ENCODE results near the gene FAF1. TPM values are rescaled to one million over a fixed set of nuclear protein-coding genes. Genes with fewer than 3 reads are reported as not detected.
A peak's percentile ranks its signal among the peaks of the same experiment; 100 is the strongest.

FAF1 gene
- total RNA-seq, 2 donors from 2014 or later, result 25.5 to 68.6 TPM

DNA sequence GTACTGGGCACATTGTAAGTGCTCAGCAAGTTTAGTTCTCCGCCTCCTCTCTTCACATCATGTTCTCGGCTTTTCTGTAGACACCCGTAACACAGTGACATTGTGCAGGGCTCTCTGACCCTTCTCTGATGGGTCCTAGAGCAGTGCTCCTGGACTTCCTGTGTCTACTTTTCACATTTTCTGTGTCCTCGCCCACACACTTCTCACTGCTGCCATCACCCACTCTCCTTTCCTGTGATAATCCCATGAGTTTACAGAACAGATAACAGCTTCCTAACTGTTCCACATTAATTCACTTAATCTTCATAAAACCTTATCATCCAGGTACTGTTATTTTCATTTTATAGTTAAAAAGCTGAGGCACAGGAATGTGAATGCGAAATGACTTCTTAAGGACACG is 523.6 kb downstream of the FAF1 start:
- Histone ChIP-seq H3K36me3 (no peaks in the 10 kb centered on the region), H3K27me3 (replicated peaks; ENCODE audit: insufficient read depth) (no peaks in the 10 kb centered on the region), H3K4me3 (no peak overlapping the region), H3K27ac (no peak overlapping the region), H3K4me1 (ENCODE audit: control insufficient read depth in 1 of 2, low read depth in 2 of 2) (no peaks in the 10 kb centered on the region), H3K9me3 (no peaks in the 10 kb centered on the region)
- TF ChIP-seq, protein P1, sequence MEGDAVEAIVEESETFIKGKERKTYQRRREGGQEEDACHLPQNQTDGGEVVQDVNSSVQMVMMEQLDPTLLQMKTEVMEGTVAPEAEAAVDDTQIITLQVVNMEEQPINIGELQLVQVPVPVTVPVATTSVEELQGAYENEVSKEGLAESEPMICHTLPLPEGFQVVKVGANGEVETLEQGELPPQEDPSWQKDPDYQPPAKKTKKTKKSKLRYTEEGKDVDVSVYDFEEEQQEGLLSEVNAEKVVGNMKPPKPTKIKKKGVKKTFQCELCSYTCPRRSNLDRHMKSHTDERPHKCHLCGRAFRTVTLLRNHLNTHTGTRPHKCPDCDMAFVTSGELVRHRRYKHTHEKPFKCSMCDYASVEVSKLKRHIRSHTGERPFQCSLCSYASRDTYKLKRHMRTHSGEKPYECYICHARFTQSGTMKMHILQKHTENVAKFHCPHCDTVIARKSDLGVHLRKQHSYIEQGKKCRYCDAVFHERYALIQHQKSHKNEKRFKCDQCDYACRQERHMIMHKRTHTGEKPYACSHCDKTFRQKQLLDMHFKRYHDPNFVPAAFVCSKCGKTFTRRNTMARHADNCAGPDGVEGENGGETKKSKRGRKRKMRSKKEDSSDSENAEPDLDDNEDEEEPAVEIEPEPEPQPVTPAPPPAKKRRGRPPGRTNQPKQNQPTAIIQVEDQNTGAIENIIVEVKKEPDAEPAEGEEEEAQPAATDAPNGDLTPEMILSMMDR (IDR thresholded peaks at IDR 0.05), result no peak
- ATAC-seq (ENCODE audit: insufficient number of reproducible peaks, low FRiP score, low read depth) (no peak), DNase-seq (ENCODE audit: low spot score) (no peak)

DNA sequence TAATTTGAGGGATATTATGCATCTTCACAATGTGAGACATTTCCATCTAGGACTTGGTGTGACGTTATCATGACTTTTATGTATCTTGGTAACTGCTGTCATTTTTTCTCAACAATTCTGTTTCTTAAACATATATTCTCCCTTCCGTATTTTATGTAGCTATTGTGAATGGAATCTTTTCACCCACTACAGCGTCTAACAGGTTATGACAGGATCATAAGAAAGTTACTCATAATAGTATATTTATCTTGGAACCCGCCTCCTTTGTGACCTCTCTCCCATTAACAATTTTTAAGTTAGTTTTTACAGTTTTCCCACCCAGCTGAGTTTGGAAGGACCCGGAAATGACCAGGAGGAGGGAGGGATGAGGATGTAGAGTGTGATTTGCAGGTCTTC is 530.1 kb downstream of the FAF1 start:
- no peak for ATAC-seq (ENCODE audit: insufficient number of reproducible peaks, low FRiP score, low read depth)
- peaks cover under 1 to 22% of the 10 kb centered on the region in 2 donors for H3K4me1 ChIP-seq (ENCODE audit: control insufficient read depth in 1 of 2, low read depth in 2 of 2)
- H3K36me3 ChIP-seq, result no peaks in the 10 kb centered on the region
- H3K27ac ChIP-seq, result no peak overlapping the region
- TF ChIP-seq, protein P1 (IDR thresholded peaks at IDR 0.05), result no peak
- H3K4me3 ChIP-seq, result no peak overlapping the region
- peaks cover 46% of the 10 kb centered on the region for H3K27me3 ChIP-seq (replicated peaks; ENCODE audit: insufficient read depth)
- no peaks in the 10 kb centered on the region for H3K9me3 ChIP-seq
- DNase-seq (ENCODE audit: low spot score), result no peak

DNA sequence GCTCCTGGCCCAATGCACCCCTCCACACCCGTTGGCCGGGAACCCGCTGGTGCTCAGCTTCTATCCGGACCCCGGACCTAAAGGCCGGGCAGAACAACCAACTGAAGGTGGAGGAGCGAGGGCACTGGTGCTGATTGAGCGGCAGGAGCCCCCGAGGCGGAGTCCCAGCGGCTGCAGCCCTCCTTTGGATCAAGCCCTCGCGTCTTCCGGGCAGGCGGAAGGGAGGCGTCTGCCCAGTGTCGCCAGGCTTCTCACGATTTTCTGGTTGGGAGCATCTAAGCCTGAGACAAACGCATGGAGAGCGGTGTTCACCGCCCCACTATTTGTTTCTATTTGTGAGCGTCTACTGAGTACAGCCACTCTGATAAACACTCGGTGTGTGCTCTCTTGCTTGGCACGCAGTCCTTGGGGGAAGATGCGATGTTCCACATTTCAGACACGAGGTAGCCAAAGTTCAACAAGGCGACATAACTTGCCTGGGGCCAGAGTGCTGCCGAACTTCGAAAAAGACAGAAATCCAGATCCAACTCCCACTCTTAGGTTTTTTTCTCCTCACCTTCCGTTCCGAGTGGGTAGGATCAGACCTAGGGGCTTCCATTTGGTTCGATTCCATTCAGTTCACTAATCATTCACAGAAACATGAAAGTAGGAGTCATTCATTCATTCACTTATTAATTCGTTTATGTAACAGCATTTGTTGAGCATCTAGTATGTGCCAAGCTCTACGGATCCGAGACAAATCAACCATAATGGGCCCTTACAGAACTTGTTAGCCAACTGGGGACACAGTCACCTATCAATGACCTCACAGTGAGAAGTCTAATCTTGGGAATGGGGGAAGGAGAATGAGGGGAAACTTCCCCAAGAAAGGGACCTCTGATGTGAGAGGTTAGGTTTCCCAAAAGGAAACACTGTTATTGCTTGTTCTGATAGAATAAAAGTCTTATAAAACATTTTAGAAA is 532.0 kb downstream of the FAF1 start:
- DNase-seq (ENCODE audit: low spot score) (no peak), ATAC-seq (ENCODE audit: insufficient number of reproducible peaks, low FRiP score, low read depth) (no peak)
- Histone ChIP-seq H3K36me3 (no peaks in the 10 kb centered on the region), H3K4me3 (no peak overlapping the region), H3K27me3 (replicated peaks; ENCODE audit: insufficient read depth) (peaks cover 63% of the 10 kb centered on the region), H3K4me1 (ENCODE audit: control insufficient read depth in 1 of 2, low read depth in 2 of 2) (peaks cover 12 to 41% of the 10 kb centered on the region in 2 donors), H3K9me3 (no peaks in the 10 kb centered on the region), H3K27ac (no peak overlapping the region)
- TF ChIP-seq, protein P1 (IDR thresholded peaks at IDR 0.05), result no peak

DNA sequence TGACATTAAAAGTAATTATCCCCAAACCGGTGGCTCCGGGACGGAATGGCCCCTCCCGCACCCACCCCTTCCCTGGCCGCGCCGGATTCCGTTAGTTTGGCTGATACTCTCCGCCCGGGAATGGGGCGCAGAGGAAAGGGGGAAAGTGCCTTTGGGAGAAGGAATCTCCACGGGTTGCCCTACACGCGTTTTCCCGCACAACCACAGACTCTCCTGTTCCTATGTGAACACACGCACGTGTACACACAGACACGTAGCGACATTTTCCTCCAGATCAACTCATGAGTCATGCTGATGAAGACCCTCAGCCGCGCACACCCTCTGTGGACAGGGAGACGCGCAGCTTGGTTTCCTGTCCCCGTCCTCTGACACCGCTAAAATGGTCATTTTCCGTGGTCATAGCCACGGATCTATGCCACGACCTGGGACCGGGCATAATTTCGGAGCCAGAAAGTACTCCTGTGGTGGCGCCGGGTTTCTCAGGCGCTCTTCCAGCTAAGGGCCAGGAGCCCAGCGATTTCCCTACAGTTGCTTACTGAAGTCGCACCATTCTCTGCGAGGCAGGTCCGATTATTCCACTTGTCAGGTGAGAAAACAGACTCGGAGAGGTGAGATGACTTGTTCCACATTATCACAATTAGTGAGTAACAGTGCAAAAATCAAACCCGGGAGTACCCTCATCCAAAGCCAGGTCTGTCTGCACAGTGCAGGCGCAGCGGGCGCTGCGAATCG is 532.8 kb downstream of the FAF1 start:
- peaks cover 72% of the 10 kb centered on the region for H3K27me3 ChIP-seq (replicated peaks; ENCODE audit: insufficient read depth)
- no peak overlapping the region for H3K4me3 ChIP-seq
- H3K36me3 ChIP-seq, result no peaks in the 10 kb centered on the region
- no peaks in the 10 kb centered on the region for H3K9me3 ChIP-seq
- no peak for ATAC-seq (ENCODE audit: insufficient number of reproducible peaks, low FRiP score, low read depth)
- TF ChIP-seq, protein P1 (IDR thresholded peaks at IDR 0.05), result no peak
- DNase-seq (ENCODE audit: low spot score), result no peak
- H3K27ac ChIP-seq, result no peak overlapping the region
- H3K4me1 ChIP-seq (ENCODE audit: control insufficient read depth in 1 of 2, low read depth in 2 of 2), result peaks cover 13 to 48% of the 10 kb centered on the region in 2 donors

DNA sequence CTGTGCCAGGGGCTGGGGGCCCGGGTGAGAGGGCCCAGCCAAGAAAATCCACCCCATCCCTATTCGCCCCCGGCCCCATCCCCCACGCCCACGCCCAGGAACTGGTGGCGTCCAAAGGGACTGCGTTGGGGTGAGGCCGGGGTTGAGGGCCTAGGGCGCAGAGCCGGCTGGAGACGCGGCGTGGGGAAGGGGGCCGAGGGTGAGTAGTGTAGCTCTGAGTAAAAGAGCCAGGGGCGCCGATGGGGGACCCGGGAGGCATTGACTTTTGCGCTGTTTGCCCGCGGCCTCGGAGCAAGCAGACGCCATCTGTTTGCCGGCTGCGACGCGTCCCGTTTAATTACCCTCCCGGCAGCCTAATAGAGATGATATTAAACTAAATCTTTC is 533.4 kb downstream of the FAF1 start:
- H3K4me3 ChIP-seq, result no peak overlapping the region
- DNase-seq (ENCODE audit: low spot score) (no peak), ATAC-seq (ENCODE audit: insufficient number of reproducible peaks, low FRiP score, low read depth) (no peak)
- H3K4me1 ChIP-seq (ENCODE audit: control insufficient read depth in 1 of 2, low read depth in 2 of 2), result peaks cover 13 to 48% of the 10 kb centered on the region in 2 donors
- peaks cover 78% of the 10 kb centered on the region for H3K27me3 ChIP-seq (replicated peaks; ENCODE audit: insufficient read depth)
- H3K36me3 ChIP-seq, result no peaks in the 10 kb centered on the region
- H3K27ac ChIP-seq, result peak overlapping the region in 1 of 2 donors; percentile 20
- TF ChIP-seq, protein P1 (IDR thresholded peaks at IDR 0.05), result no peak
- no peaks in the 10 kb centered on the region for H3K9me3 ChIP-seq

All from thoracic aorta (tissue), 2 donors.